ENCODE results near the gene AADACL4.

DNA sequence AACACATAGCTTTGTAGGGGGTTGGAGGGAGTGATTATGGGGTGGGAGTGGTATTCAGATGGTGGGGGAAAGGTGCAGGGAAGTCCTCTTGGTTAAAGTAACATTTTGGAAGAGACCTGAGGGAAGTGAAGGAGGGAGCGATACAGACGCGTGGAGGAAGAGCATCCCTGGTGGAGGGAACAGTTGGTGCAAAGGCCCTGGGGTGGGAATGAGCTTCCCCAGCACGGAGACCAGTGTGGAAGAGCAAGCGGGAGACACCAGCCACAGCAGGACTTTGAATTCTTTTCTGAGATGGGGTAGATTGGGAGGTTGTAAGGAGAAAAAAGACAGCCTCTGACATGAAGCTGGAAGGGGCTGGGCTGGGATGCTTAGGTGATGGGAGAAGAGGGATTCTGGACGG lies 49.4 kb upstream of the AADACL4 start:
- TF ChIP-seq, protein P1, sequence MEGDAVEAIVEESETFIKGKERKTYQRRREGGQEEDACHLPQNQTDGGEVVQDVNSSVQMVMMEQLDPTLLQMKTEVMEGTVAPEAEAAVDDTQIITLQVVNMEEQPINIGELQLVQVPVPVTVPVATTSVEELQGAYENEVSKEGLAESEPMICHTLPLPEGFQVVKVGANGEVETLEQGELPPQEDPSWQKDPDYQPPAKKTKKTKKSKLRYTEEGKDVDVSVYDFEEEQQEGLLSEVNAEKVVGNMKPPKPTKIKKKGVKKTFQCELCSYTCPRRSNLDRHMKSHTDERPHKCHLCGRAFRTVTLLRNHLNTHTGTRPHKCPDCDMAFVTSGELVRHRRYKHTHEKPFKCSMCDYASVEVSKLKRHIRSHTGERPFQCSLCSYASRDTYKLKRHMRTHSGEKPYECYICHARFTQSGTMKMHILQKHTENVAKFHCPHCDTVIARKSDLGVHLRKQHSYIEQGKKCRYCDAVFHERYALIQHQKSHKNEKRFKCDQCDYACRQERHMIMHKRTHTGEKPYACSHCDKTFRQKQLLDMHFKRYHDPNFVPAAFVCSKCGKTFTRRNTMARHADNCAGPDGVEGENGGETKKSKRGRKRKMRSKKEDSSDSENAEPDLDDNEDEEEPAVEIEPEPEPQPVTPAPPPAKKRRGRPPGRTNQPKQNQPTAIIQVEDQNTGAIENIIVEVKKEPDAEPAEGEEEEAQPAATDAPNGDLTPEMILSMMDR (IDR thresholded peaks at IDR 0.05; ENCODE audit: low read depth, low read length), result no peak
- no peak for TF ChIP-seq EZH2phosphoT487 (IDR thresholded peaks at IDR 0.05; ENCODE audit: low read depth)

Measured in OCI-LY3 (cell line).